ENCODE measurements around the gene UST. TPM values are rescaled to one million over a fixed set of nuclear protein-coding genes. Genes with fewer than 3 reads are reported as not detected.

UST gene
- polyA plus RNA-seq, 1 experiment, result 21.4 TPM

DNA sequence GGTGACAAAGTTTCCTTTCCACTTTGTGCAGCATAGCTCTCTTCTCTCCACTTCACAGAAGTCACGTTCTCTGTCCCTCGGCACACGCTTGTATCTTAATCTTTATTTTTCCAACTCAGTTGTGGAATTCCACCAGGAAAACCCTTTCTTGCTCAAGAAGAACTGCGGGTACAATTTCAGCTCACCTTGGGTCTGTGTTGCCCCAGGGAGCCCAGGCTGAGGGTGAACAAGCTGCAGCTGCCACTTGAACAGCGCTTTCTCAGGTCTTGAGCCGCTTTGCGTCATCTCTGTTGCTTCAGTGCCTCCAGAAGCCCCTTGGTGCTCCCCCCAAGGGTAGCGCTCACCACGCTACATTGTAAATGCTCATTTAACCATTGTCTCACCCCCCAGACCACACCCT lies 341.5 kb downstream of the UST start:
- ChIA-PET CTCF (interaction anchor here (0.8 to 1.8 kb wide), 2 partner anchors 344 to 429 kb away, joined by 5 to 9 read pairs; no protein-coding TSS in a partner anchor), POLR2A (no interaction called here)
- H3K9me3 ChIP-seq (ENCODE audit: control insufficient read depth, insufficient read depth, low read length), result no peaks in the 10 kb centered on the region
- H3K27ac ChIP-seq (ENCODE audit: low read depth, low read length), result no peak overlapping the region
- H3K4me3 ChIP-seq (ENCODE audit: low read depth, low read length), result no peak overlapping the region
- H3K27me3 ChIP-seq (ENCODE audit: control insufficient read depth, insufficient read depth, low read length), result peaks cover 5% of the 10 kb centered on the region
- no peak for DNase-seq (ENCODE audit: low read depth, low spot score)
- TF ChIP-seq, protein P1, sequence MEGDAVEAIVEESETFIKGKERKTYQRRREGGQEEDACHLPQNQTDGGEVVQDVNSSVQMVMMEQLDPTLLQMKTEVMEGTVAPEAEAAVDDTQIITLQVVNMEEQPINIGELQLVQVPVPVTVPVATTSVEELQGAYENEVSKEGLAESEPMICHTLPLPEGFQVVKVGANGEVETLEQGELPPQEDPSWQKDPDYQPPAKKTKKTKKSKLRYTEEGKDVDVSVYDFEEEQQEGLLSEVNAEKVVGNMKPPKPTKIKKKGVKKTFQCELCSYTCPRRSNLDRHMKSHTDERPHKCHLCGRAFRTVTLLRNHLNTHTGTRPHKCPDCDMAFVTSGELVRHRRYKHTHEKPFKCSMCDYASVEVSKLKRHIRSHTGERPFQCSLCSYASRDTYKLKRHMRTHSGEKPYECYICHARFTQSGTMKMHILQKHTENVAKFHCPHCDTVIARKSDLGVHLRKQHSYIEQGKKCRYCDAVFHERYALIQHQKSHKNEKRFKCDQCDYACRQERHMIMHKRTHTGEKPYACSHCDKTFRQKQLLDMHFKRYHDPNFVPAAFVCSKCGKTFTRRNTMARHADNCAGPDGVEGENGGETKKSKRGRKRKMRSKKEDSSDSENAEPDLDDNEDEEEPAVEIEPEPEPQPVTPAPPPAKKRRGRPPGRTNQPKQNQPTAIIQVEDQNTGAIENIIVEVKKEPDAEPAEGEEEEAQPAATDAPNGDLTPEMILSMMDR (IDR thresholded peaks at IDR 0.05; ENCODE audit: low read depth, low read length), result no peak

DNA sequence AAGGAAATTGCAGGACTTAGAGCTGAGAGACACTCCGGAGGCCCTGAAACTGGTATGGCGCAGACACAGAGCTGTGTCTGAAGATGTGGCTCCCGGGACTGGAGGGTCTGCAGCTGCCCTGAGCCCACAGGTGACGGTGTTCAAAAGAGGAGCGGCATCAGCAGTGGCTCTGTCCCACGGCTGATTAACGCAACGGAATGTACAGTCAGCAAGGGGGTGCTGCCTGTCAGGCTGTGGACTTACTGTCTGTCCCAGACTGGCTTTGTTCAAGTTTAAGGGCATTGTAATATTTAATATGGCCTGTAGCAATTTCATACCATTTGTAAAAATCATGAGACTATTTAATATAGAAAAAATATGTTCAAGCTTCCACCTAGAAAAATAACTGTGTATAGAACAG lies 342.7 kb downstream of the UST start:
- CTCF ChIA-PET, result interaction anchor here (0.7 kb wide), 1 partner anchor 342 kb away, joined by 3 read pairs; no protein-coding TSS in a partner anchor

DNA sequence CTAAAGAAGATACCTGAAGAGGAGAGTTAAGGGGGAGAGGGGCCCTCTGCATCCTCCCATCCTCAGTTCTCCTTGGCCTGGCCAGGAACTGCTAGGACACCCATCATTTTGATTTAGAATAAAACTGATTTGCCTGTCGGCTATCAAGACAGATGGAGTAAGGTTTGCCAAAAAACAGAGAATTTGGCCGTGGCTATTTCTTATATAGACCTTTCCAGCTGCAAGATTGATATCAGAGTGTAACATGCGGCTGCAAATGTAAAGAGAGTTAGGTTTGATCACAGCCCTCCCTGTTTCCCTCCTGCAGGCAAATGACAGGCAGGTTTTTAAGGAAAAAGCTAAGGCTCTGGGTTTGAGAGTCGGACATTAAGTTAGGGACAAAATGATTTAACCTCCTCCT lies 344.1 kb downstream of the UST start:
- Histone ChIP-seq H3K4me3 (ENCODE audit: low read depth, low read length) (no peak overlapping the region), H3K9me3 (ENCODE audit: control insufficient read depth, insufficient read depth, low read length) (no peaks in the 10 kb centered on the region), H3K27ac (ENCODE audit: low read depth, low read length) (no peak overlapping the region), H3K27me3 (ENCODE audit: control insufficient read depth, insufficient read depth, low read length) (peaks cover 5% of the 10 kb centered on the region)
- CTCF ChIA-PET, result interaction anchor here (1.3 to 1.7 kb wide), 2 partner anchors 9 to 62 kb away, joined by 4 to 5 read pairs; no protein-coding TSS in a partner anchor
- POLR2A ChIA-PET, result no interaction called here
- no peak for DNase-seq (ENCODE audit: low read depth, low spot score)
- TF ChIP-seq, protein P1 (IDR thresholded peaks at IDR 0.05; ENCODE audit: low read depth, low read length), result no peak

More for the DNA sequence above, 342.7 kb downstream of the UST start:
- TF ChIP-seq, protein P1 (IDR thresholded peaks at IDR 0.05; ENCODE audit: low read depth, low read length), result no peak
- POLR2A ChIA-PET, result no interaction called here
- no peak overlapping the region for H3K27ac ChIP-seq (ENCODE audit: low read depth, low read length)
- DNase-seq (ENCODE audit: low read depth, low spot score), result no peak
- H3K27me3 ChIP-seq (ENCODE audit: control insufficient read depth, insufficient read depth, low read length), result peaks cover 5% of the 10 kb centered on the region
- H3K9me3 ChIP-seq (ENCODE audit: control insufficient read depth, insufficient read depth, low read length), result no peaks in the 10 kb centered on the region
- H3K4me3 ChIP-seq (ENCODE audit: low read depth, low read length), result no peak overlapping the region

DNA sequence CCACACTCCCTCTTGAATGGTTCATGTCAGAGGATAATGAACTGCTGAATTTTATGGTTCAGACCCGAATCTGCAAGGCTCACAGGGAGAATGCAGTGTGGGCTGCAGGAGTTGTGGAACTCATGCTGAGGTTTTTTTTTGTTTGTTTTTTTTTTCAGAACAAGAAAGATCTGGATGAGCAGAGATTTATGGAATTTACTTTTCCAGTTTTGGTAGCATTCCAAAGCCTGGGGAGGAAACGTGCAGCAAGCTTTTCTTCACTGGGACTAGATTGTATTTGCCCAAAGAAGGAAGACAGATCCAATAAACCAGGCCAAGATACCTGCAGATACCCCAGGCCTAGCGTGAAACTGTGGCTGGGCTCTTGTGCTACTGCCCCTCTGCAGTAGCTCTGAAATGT lies 346.8 kb downstream of the UST start:
- H3K4me3 ChIP-seq (ENCODE audit: low read depth, low read length), result no peak overlapping the region
- H3K27ac ChIP-seq (ENCODE audit: low read depth, low read length), result no peak overlapping the region
- TF ChIP-seq, protein P1 (IDR thresholded peaks at IDR 0.05; ENCODE audit: low read depth, low read length), result no peak
- peaks cover 3% of the 10 kb centered on the region for H3K27me3 ChIP-seq (ENCODE audit: control insufficient read depth, insufficient read depth, low read length)
- H3K9me3 ChIP-seq (ENCODE audit: control insufficient read depth, insufficient read depth, low read length), result no peaks in the 10 kb centered on the region
- ChIA-PET CTCF (no interaction called here), POLR2A (no interaction called here)
- peak; percentile 15 for DNase-seq (ENCODE audit: low read depth, low spot score)

DNA sequence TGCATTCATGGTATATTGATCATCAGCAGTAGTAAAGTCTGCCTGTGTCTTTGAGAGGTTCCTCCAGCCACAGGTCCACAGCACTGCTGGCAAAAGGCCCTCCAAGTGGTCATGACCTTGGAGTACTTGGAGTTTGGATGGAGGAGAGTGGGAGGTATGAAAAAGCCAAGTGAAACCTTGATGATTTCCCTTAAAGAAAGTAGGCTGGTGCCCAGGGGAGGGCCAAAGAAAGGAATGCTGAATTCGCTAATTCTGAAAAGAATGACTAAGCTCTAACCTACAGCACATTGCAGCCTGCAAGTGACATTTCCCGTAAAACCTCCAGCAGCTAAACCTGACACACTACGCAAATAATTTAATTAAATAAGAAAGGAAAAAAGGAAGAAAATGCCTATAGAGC lies 347.3 kb downstream of the UST start:
- ChIA-PET CTCF (interaction anchor here (1.0 to 1.5 kb wide), 2 partner anchors 60 to 423 kb away, joined by 3 to 4 read pairs; no protein-coding TSS in a partner anchor), POLR2A (no interaction called here)
- no peak for DNase-seq (ENCODE audit: low read depth, low spot score)
- no peaks in the 10 kb centered on the region for H3K9me3 ChIP-seq (ENCODE audit: control insufficient read depth, insufficient read depth, low read length)
- no peak overlapping the region for H3K4me3 ChIP-seq (ENCODE audit: low read depth, low read length)
- TF ChIP-seq, protein P1 (IDR thresholded peaks at IDR 0.05; ENCODE audit: low read depth, low read length), result no peak
- peaks cover 3% of the 10 kb centered on the region for H3K27me3 ChIP-seq (ENCODE audit: control insufficient read depth, insufficient read depth, low read length)
- no peak overlapping the region for H3K27ac ChIP-seq (ENCODE audit: low read depth, low read length)

All from AG04450 (cell line).